Measurements from ENCODE around the gene TSC22D1. TPM values are rescaled to one million over a fixed set of nuclear protein-coding genes. Genes with fewer than 3 reads are reported as not detected.

The TSC22D1 gene
- total RNA-seq, 1 donor from 2014 or later = 149 TPM

DNA sequence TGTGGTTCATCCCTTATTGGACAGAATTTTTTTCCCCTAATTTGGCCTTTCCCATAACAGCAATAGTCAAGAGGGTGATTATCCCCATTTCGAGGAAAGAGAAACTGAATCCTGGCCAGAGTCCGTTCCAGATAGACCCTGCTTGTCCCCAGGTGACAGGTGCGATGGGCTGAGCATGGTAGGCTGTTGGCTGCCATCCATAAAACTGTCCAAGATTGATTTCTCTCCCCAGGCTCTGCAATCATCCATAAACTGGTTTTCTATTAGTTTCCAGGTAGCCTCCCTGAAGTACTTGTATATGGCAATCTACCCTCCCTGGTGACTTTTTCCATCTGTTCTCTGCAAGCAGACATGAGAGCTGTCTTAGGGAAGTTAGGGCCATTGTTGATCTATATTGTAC is 177.1 kb downstream of the TSC22D1 start:
- no peaks in the 10 kb centered on the region for H3K4me1 ChIP-seq
- H3K36me3 ChIP-seq = no peaks in the 10 kb centered on the region
- intact Hi-C loops (cut with DNase I) = no loop called here
- ATAC-seq (no peak), DNase-seq (no peak)
- H3K4me3 ChIP-seq = no peak overlapping the region
- TF ChIP-seq, protein P1, sequence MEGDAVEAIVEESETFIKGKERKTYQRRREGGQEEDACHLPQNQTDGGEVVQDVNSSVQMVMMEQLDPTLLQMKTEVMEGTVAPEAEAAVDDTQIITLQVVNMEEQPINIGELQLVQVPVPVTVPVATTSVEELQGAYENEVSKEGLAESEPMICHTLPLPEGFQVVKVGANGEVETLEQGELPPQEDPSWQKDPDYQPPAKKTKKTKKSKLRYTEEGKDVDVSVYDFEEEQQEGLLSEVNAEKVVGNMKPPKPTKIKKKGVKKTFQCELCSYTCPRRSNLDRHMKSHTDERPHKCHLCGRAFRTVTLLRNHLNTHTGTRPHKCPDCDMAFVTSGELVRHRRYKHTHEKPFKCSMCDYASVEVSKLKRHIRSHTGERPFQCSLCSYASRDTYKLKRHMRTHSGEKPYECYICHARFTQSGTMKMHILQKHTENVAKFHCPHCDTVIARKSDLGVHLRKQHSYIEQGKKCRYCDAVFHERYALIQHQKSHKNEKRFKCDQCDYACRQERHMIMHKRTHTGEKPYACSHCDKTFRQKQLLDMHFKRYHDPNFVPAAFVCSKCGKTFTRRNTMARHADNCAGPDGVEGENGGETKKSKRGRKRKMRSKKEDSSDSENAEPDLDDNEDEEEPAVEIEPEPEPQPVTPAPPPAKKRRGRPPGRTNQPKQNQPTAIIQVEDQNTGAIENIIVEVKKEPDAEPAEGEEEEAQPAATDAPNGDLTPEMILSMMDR (IDR thresholded peaks at IDR 0.05) = no peak
- no peaks in the 10 kb centered on the region for H3K9me3 ChIP-seq
- H3K27me3 ChIP-seq = no peaks in the 10 kb centered on the region
- no peak overlapping the region for H3K27ac ChIP-seq

DNA sequence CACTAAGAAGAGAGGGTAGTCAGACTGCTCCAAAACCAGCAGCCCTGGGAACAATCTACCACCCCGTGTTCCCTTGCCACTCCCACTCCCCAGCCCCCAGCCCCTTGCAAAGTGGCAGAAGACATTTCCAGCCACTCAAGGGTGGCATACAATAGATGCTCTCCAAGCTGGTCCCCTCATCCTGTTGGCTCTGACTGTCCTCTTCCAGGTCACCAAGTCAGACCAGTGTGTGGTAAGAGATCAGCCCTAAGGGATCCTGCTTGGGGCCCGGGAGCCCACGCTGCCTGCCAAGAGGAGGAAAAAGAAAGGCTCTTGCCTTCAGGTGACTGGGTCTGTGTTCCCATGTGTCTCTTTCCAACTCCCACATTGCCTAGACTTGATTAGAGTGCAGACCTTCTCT is 177.5 kb downstream of the TSC22D1 start:
- no peak for ATAC-seq
- TF ChIP-seq, protein P1 (IDR thresholded peaks at IDR 0.05) = no peak
- H3K27me3 ChIP-seq = no peaks in the 10 kb centered on the region
- no peaks in the 10 kb centered on the region for H3K9me3 ChIP-seq
- H3K36me3 ChIP-seq = no peaks in the 10 kb centered on the region
- H3K4me1 ChIP-seq = peaks cover 2% of the 10 kb centered on the region
- intact Hi-C loops (cut with DNase I) = no loop called here
- H3K27ac ChIP-seq = no peak overlapping the region
- H3K4me3 ChIP-seq = no peak overlapping the region
- no peak for DNase-seq

DNA sequence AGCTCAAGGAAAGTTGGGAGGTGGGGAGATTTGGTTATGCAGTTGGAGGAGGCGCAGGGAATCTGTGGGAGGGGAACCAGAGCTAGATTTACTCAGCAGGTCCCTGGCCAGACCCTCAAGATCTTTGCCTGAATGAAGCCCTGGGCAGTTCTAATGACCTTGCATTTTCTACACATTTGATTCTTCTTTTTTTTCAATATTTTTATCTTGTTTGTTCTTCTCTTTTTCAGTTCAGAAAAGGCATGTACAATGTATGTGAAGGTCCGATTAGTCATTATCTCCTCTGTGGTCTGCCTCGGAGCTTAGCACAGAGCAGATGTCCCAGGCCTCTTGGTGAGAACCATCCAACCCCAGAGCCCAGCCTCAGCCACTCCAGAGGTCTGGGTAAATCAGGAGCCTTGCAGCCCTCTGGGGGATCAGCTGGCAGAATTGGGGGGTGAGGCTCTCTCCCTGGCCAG is 178.3 kb downstream of the TSC22D1 start:
- H3K36me3 ChIP-seq = no peaks in the 10 kb centered on the region
- DNase-seq = no peak
- peak overlapping the region; percentile 55 for H3K27ac ChIP-seq
- peaks cover 8% of the 10 kb centered on the region for H3K4me1 ChIP-seq
- no peaks in the 10 kb centered on the region for H3K9me3 ChIP-seq
- TF ChIP-seq, protein P1 (IDR thresholded peaks at IDR 0.05) = no peak
- intact Hi-C loops (cut with DNase I) = no loop called here
- ATAC-seq = no peak
- H3K4me3 ChIP-seq = no peak overlapping the region
- no peaks in the 10 kb centered on the region for H3K27me3 ChIP-seq

DNA sequence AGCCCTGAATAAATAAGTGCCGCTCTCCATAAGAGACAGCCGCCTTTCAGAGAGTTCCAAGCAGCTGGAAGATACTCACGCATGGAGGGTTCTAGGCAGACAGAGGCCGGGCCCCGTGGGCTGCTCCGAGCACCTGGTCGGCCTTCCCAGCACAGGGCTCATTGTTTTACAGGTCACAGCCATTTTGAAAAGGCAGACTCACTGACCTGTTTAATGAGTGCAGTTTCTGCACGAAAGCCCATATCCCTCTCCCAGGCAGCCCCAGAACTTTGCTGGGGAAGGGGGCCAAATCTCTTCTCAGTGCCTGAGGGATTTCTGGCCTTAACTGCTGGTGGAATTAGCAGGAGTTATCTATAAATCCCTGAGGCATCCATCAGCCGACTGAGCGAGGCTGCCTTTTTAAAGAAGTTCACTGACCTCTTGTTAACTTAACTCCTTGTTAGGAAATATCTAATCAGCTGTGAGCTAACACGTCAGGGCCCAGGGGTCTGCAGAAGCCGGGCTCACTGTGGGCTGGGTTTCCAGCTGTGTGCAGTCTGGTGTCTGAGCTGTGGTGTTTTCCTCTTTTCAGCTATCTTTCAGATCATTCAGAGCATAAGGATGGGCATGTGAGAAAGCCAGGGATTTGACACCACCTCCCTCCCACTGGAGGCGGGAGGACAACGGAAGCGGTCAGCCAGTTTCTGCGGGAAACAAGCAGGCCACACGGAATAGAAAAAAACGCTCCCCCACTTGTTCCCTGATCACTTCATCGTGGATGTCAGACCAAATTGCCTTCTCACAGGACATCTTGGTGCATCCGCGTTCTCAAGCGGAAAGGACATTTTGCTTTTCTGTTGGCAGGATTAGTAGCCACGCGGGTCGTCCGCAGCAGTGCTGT is 179.2 kb downstream of the TSC22D1 start:
- H3K36me3 ChIP-seq = no peaks in the 10 kb centered on the region
- no peaks in the 10 kb centered on the region for H3K9me3 ChIP-seq
- TF ChIP-seq, protein P1 (IDR thresholded peaks at IDR 0.05) = no peak
- no peak for DNase-seq
- no peak for ATAC-seq
- peaks cover 8% of the 10 kb centered on the region for H3K4me1 ChIP-seq
- no peaks in the 10 kb centered on the region for H3K27me3 ChIP-seq
- H3K27ac ChIP-seq = peak overlapping the region; percentile 55
- intact Hi-C loops (cut with DNase I) = no loop called here
- no peak overlapping the region for H3K4me3 ChIP-seq

DNA sequence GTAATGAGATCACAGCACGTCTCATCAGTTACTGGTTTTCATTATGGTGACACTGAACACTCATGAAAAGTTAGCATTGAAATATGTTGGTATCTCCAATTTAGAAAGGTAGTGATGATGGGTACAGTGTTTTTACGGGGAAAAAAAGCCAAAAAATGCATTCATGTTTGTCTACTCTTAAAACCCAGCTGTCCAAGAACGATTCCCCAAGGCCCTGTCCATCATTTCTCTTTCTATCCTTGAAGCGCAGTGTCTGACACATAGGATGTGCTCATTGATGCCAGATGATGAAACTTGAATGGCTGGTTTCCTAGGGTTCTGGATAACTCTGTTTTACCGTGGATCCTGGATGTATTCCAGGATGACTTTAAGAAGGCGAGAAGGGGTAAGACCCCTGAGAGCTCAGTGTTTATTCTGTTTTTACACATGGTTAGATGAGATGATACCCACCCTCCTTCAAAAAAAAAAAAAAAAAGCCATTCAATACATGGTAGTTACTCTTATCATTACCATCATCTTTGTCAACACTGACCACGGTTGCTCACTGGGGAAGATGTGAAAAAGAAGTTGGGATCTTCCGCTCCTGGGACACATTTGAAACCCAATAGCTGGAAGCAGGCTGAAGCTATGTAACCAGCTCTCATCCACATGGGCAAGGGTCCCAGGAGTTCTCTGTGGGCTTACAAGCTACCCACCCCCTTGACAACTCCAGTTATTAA is 180.0 kb downstream of the TSC22D1 start:
- Histone ChIP-seq H3K4me1 (peaks cover 8% of the 10 kb centered on the region), H3K27ac (no peak overlapping the region), H3K9me3 (no peaks in the 10 kb centered on the region), H3K4me3 (no peak overlapping the region), H3K27me3 (no peaks in the 10 kb centered on the region), H3K36me3 (no peaks in the 10 kb centered on the region)
- TF ChIP-seq, protein P1 (IDR thresholded peaks at IDR 0.05) = no peak
- intact Hi-C loops (cut with DNase I) = no loop called here
- ATAC-seq (no peak), DNase-seq (no peak)
